HG02973 (cell line): ENCODE results near the gene ERMP1.
"Not testable (repeated sequence)": the region's sequence is repeated elsewhere in the genome, so short reads cannot be mapped to it uniquely, and the experiment has no call there.

ENCODE experiments used
- ATAC-seq: cut with Tn5 transposase; IDR thresholded peaks from one replicate; pipeline ENCODE4 v1.9.1; 2021; ENCODE audit warnings: moderate library complexity; ENCODE audit not compliant: unreplicated experiment

Gene ERMP1, protein sequence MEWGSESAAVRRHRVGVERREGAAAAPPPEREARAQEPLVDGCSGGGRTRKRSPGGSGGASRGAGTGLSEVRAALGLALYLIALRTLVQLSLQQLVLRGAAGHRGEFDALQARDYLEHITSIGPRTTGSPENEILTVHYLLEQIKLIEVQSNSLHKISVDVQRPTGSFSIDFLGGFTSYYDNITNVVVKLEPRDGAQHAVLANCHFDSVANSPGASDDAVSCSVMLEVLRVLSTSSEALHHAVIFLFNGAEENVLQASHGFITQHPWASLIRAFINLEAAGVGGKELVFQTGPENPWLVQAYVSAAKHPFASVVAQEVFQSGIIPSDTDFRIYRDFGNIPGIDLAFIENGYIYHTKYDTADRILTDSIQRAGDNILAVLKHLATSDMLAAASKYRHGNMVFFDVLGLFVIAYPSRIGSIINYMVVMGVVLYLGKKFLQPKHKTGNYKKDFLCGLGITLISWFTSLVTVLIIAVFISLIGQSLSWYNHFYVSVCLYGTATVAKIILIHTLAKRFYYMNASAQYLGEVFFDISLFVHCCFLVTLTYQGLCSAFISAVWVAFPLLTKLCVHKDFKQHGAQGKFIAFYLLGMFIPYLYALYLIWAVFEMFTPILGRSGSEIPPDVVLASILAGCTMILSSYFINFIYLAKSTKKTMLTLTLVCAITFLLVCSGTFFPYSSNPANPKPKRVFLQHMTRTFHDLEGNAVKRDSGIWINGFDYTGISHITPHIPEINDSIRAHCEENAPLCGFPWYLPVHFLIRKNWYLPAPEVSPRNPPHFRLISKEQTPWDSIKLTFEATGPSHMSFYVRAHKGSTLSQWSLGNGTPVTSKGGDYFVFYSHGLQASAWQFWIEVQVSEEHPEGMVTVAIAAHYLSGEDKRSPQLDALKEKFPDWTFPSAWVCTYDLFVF

DNA sequence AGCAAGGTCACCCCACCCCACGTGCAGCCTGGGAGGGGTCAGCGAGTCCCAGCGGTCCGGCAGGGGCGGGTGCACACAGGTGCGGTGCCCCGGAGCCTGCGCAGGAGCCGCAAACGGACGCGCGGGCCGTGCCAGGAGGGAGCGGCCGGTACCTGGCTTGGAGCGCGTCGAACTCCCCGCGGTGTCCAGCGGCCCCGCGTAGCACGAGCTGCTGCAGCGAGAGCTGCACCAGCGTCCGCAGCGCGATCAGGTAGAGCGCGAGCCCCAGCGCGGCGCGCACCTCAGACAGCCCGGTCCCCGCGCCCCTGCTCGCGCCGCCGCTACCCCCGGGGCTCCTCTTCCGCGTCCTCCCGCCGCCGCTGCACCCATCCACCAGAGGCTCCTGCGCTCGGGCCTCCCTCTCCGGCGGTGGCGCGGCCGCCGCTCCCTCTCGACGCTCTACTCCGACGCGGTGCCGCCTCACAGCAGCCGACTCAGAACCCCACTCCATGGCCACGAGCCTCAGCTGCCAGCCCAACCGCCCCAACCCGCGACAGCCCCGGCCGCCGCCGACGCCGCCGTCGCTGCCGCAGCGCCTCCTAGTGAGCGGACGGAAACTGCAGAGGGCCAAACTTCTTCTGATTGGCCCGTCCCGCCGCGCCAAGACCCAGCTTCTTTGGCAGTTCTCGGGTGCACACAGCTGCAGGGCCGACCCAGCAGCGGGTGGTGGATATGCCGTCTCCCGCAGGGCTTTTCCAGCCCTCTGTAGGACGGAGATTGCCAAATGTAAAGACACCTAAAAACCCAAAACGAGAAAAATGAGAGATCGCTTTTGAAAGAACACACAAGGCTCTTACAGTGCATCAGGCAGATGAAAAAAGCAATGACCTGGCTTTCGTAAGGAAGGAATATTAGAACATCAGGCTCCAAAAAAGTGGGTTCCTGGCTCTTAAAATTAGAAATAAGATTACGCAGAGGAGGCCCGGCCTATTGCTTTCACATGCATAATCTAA, at the start of gene ERMP1:
Gene ERMP1, minus strand, starts transcription at position 580 of the 992 bp plus-strand sequence. Its CDS starts 90 bp downstream, at position 490.
- peak; percentile 79 for ATAC-seq

DNA sequence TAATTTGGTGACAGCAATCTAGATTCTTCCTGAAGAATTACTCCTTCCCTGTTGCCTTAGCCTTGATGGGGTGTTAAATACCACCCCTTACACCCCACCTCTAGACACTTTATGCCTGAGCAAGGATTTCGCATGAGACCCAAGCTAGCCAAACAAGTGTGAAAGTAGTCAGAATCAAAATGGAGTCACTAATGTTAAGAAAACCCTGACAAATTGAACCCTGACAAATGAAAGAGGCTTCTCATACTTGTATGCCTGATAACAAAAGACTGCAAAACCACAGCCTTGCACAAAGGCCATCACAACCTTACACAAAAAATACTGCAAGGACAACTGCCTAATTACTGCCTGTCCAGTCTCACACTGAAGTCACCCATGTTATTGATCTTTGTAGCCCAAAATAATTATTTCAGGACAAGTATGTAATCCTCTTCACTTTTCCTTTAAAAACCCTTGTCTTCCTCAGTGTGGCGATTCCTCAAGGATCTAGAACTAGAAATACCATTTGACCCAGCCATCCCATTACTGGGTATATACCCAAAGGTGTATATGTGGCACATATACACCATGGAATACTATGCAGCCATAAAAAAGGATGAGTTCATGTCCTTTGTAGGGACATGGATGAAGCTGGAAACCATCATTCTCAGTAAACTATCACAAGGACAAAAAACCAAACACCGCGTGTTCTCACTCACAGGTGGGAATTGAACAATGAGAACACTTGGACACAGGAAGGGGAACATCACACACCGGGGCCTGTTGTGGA, 49.5 kb upstream of the ERMP1 start:
- not testable (repeated sequence) for ATAC-seq

DNA sequence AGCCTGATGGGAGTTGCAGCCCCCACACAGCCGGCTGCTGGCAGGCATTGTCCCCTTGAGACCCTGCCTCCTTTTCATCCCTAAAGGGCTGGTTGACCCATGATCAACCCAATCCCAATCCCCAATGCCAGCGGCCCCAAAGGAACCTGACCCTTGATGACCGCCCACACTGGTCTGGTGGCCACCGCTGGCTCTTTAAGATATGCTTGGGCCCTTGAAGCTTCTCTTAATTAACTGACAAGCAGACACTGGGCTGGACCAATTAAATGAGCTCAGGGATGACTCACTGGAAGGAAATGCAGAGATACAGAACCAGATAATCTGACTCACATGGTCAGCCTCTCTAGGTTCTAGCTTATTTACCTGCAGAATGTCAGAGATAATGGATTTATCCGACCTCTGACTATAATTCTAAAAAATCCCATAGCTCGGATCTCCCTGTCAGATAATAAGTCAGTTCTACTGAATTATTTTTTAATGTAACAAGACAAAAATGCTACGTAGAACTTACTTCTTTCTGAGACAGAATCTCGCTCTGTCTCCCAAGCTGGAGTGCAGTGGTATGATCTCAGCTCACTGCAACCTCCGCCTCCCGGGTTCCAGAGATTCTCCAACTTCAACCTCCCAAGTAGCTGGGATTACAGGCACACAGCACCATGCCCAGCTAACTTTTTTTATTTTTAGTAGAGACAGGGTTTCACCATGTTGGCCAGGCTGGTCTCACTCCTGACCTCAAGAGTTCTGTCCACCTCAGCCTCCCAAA, 46.7 kb upstream of the ERMP1 start:
- no peak for ATAC-seq

DNA sequence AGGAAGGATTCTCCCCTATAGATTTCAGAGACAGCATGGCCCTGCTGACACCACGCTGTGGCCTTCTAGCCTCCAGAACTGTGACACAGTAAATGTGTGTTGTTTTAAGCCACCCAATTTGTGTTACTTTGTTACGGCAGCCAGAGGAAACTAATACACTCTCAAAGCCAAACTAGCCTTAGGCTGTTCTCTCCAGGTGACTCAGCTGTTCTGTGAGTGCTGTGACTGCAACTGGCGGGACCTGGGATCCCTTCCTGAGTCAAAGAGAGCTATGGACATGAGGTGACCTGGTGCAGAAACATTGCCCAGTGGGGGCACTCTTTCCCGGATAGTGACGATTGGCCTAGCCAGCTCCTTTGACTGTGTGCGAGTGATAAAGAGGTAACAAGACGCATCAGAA, 43.8 kb upstream of the ERMP1 start:
- ATAC-seq = no peak

DNA sequence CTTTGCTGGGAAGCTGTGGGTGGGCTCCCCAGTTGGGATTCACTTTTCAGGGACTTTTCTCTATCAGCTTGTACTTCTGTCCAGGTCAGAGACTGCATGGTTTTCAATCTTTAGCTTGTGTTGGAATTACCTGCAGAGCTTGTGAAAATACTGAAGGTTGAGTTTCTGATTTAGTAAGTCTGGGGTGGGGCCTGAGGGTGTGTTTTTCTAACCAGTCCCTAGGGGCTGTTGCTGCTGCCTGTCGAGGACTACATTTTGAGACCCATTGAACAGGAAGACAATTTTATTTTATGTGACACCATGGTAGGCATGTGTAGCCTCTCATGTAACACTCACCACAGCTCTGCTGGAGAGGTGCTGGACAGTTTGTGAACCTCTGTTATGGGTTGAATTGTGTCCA, 43.1 kb upstream of the ERMP1 start:
- no peak for ATAC-seq

DNA sequence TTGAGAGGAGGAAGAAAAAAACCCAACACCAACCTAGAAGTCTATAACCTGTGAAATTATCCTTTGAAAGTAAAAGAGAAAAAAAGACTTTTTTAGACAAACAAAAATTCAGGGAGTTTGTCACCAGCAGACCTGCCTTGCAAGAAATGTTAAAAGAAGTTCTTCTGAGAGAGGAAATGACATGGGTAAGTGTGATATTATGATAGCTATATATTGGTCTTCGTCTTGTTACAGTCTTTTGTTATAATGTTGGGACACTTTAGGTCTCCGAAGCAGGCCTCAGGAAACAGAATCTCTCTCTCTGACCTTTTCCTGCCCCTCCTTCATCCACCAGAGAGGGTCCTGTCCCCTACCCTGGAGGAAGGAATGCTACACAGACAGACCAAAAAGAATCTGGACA, 41.1 kb upstream of the ERMP1 start:
- no peak for ATAC-seq

DNA sequence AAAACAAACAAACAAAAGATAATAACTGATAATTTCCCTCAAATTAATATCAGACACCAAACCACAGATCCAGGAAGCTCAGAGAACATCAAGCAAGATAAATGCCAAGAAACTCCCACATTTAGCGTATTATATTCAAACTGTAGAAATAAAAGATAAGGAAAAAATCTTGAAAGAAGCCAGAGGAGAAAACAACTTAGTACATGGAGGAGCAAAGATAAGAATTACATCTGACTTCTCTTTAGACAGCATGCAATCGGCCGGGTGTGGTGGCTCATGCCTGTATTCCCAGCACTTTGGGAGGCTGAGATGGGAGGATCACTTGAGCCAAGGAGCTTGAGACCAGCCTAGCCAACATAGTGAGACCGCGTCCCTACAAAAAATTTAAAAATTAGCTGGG, 40.5 kb upstream of the ERMP1 start:
- ATAC-seq = no peak

DNA sequence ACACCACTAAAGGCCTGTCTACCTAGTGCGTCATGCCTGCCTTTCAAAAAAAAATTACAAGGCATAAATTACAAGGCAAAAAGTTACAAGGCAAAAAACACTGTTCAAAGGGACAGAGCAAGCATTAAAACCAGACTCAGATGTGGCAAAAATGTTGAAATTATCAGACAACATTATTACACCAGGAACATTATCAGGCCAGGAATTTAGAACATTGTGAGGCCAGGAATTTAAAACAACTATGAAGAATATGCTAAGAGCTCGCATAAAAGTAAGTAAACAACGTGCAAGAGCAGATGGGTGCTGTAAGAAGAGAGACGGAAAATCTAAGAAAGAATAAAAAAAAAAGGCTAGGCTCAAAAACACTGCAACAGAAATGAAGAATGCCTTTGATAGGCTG, 39.6 kb upstream of the ERMP1 start:
- no peak for ATAC-seq

DNA sequence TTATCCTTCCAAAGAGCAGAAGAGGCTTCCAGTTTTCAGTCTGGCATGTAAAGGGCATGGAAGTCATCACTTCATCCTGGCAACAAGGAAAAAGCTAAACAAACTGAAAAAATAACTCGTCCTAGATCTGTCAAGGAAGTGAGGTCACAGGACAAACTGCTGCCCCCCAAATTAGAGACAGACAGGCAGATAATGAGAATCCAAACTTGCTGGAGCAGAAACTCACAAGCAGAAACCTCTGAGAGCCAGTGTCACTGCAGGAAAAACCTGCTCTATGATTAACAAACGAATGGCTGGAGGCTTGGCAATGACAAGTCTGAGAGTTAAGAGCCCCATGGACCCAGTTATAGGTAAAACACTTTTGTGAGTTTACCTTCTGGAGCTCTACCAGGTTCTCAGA, 38.9 kb upstream of the ERMP1 start:
- ATAC-seq = no peak

DNA sequence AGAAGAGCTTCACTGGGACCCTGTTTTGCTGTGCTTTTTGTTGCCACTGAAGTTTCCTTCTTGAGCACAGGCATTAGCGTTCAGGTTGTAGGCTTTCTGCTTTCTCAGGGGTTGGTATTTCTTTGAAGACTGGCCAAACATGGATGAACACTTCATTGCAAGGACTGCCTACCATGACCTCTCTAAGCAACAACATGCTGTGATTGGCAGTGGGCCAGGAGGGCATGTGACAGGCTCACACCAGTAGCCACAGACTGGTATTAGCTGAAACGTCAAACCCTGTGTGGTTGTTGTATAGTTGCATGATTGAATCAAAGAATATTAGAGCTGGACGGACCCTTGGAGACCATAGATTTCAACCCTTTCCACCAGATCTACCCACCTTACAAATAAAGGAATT, 37.8 kb upstream of the ERMP1 start:
- ATAC-seq = no peak

DNA sequence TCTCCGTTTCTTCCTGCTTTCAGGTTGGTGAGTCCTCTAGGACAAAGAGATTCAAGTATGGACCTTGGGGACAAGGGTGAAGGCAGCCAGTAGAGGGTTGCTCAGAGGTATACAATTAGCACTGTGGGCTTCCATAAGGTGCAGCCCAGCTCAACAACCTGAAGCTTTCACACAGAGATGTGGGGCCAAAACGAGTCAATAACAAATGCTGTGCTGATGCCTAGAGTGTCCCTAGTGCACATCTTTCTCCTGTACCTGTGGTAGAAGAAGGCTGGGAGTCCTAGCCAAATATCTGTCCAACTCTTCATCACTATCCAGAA, 37.1 kb upstream of the ERMP1 start:
- ATAC-seq = no peak

DNA sequence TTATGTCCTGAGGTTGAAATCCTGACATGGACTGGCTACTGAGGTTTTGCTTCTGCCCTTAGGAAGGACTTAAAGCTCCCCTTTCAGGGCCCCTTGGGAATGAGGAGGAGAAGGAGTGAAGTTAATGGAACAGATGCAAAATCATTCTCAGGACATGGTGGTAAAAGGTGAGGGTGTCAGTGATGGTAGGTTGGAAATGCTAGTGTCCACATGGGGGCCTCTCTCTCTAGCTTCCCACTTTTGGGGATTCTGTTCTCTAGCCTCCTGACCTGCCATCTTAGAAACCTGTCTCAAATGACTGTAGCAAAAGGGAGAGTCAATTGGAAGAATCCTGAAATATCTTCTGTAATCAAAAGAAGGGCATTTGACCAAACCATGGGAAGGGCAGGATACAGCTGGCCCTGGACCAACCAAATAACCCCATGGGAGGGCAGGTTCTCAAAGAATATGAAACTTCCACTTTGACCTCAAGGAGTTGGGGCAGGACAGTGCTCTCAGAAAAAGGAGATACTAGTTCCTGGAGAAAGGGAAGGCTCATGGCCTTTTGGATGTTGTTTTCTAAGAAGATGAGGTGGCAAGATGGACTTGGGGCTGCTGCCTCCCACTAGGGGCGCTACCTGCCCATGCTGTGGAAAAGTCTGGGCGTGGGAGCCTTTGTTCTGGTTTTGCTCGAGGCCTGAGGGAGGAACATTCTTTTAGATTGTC, 36.5 kb upstream of the ERMP1 start:
- ATAC-seq = no peak

DNA sequence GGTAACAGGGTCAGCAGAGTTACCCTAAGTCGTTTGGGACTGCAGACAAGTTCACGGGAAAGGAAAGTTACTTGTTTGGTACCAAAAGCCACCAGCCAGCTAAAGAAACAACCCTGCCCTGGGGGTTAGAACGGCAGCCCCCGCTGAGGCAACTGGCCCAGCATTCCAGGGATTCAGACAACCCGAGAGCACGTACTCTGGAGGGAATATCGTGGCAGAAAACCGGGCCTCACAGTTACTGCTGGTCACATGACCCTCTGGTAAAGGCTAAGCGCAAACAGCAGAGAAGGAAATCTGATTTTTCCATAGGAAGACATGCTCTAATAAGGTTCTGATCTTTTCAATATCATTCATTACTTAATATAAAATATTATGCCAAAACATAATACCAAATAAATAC, 35.3 kb upstream of the ERMP1 start:
- ATAC-seq = no peak

DNA sequence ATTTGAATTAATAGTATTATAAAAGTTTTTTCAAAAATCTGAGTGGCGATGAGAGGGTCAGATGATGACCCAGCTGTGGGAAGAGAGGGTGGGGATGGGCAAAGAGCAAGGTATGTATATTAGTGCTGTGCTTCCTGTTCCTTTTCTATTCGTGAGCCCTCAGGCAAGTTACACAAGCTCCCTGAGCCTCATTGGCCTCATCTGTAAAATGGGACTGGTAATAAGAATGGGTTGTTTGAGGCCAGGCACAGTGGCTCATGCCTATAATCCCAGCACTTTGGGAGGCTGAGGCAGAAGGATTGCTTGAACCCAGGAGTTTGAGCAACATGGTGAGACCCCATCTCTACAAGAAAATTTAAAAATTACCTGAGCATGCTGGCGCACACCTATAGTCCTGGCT, 33.8 kb upstream of the ERMP1 start:
- no peak for ATAC-seq

DNA sequence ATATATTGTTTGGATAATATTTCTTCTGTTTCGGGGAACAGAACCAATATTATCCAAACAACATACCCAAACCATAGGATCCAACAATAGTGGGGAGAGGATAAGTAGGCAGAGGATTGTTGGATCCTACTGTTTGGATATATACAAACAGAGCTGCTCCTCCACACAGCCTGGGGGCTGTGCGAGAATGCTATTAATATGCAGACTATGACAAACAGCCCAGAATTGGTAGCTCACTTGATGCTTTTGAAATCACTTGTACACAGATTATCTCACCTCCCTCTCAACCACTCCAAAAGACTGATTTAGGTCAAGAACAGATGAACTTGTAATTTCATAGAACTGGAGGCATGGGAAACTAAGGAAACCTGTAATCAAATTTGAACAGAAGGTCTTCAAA, 33.4 kb upstream of the ERMP1 start:
- ATAC-seq = no peak

DNA sequence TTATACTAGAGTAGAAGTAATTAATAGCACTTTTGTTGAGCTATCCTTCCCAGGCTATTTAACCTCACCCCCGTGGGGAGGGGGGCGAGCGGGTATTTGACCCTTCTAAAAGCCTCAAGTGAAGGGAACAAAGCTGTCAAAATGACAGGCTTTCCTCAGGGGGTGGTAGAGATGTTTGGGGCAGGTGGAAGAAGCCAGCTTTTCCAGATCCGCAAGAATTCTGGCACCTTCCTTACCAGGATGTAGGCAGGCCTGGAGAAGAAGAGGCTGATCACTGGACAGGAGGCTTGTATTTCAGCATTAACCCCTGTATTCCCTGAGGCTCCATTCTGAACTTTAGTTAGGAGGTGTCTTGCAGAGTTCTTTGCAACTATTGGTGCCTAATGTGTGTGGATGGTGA, 31.5 kb upstream of the ERMP1 start:
- no peak for ATAC-seq

DNA sequence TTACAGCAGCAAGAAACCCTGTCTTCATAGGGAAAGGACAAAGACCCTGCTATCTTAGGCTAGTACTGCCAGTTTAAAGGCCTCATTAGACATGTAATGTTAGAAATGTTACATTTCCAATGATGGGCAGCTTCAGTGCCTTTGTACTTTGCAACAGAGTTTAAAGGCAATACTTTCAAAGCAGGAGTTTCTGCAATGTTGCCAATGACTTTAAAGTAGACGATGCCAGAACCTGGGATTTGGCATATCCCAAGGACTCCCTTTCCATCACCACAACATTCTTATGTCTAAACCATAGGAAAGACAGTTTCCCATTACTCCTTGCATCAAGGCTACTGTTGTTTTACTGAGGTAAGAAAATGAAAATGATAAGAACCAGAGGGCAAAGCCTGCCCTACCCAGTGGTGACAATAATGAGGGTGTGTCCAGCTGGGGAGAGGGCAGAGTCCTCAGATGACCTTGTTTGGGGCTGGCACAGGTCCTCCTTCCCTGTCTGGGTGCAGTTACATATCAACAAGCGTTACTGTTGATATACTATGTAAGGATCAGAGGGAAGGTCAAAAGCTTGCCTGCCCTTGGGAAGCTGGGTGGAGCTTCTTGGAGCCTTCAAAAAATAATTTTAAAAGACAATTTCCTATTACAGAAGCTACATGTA, 30.3 kb upstream of the ERMP1 start:
- no peak for ATAC-seq

DNA sequence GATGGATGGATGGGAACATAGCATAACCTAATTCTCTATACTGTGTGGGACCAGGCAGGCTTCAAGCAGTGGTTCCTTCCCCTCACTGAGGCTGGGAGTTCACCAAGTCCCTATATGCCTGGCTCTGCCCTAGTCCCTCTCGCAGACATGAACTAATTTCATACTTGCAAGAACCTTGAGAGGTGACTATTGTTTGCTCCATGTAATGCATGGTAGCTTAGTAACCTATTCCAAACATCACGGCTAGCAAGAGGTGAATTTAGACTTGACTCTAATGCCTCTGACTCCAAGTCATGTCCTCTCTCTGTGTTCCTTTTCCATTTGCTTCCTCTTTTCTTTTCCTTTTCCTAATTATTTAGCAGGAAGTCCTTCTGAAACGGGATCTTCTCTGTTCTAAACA, 25.9 kb upstream of the ERMP1 start:
- no peak for ATAC-seq
